ENCODE data around the gene EBLN1. TPM values are rescaled to one million over a fixed set of nuclear protein-coding genes. Genes with fewer than 3 reads are reported as not detected.

The EBLN1 gene
- total RNA-seq, 4 donors from 2014 or later: not detected

- Histone ChIP-seq H3K4me3 (no peak overlapping the region), H3K27me3 (peaks cover 8% of the 10 kb centered on the region), H3K9me3 (no peaks in the 10 kb centered on the region), H3K27ac (no peak overlapping the region), H3K4me1 (no peaks in the 10 kb centered on the region), H3K36me3 (no peaks in the 10 kb centered on the region)
- DNase-seq (ENCODE audit: low spot score in 2 of 2): no peak
- WGBS: 62% methylated on average over 4 of the region's 4 CpGs
- TF ChIP-seq CTCF (IDR thresholded peaks at IDR 0.05) (no peak), POLR2AphosphoS5 (IDR thresholded peaks at IDR 0.05) (no peak), POLR2A (IDR thresholded peaks at IDR 0.05) (no peak), EP300 (IDR thresholded peaks at IDR 0.05) (no peak)
Observed at GRCh38 chr10:22243321-22243720, 25.5 kb upstream of the EBLN1 start.

GRCh38 chr10:22231260-22231659 lies 13.4 kb upstream of the EBLN1 start:
- WGBS: 93% methylated on average over 1 of the region's 1 CpG
- Histone ChIP-seq H3K4me3 (no peak overlapping the region), H3K9me3 (no peaks in the 10 kb centered on the region), H3K36me3 (no peaks in the 10 kb centered on the region), H3K27me3 (peaks cover 8% of the 10 kb centered on the region), H3K27ac (no peak overlapping the region), H3K4me1 (peaks cover 8% of the 10 kb centered on the region)
- TF ChIP-seq CTCF (IDR thresholded peaks at IDR 0.05) (no peak), POLR2A (IDR thresholded peaks at IDR 0.05) (no peak), POLR2AphosphoS5 (IDR thresholded peaks at IDR 0.05) (no peak), EP300 (IDR thresholded peaks at IDR 0.05) (no peak)
- no peak for DNase-seq (ENCODE audit: low spot score in 2 of 2)

DNA sequence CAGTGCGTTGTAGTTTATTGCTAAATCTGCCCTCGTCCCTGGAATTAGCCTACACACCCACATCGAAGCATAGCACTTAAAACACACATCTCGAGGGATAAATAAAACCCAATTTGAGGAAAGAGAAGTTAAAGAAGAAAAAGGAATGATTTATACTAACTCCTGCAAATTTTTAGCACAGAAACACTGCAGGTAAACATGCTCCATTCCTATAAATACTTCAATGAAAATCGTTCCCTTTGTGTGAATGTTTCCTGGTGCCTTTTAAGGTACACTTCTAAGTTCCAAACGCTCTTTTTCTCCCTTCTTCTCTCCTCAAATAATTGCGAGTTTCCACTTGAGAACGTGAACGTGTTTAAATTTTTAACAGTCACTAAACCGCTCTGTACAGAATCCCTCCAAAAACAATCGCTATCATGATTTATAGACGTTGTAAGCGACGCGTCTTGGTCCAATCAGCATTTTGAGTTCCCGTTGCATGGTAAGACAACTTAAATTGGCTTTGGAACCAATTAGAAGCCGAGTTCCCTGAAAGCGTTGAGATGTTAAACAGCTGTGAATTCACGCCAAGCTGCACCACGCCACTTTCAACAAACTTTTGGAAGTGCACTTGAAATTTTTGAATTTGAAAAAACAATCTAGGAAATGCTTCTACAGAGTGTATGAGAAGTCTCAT lies 12.5 kb upstream of the EBLN1 start:
- no peak for DNase-seq (ENCODE audit: low spot score in 2 of 2)

DNA sequence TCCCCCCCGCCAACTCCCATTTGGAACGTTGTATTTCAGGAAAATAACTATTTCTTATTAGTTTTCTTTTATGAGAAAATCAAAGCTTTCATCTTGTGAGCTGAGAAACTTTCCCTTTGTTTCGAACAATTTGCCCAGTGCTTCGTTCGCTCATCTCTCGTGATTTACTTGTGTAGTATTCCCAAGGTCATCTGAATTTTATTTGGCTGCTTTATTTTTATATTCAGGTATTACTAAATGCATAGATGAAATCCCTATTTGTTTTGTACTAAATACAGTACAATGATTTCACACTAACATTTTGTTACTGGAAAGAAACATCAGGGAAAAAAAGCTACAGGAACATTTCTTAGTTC lies 12.0 kb upstream of the EBLN1 start:
- Histone ChIP-seq H3K36me3 (no peaks in the 10 kb centered on the region), H3K27me3 (no peaks in the 10 kb centered on the region), H3K27ac (peak overlapping the region; percentile 93), H3K4me1 (peaks cover 8% of the 10 kb centered on the region), H3K9me3 (no peaks in the 10 kb centered on the region), H3K4me3 (peak overlapping the region; percentile 77)
- WGBS: under 1% methylated on average over 6 of the region's 6 CpGs
- no peak for DNase-seq (ENCODE audit: low spot score in 2 of 2)
- no peak for TF ChIP-seq POLR2AphosphoS5 (IDR thresholded peaks at IDR 0.05)
- TF ChIP-seq CTCF (IDR thresholded peaks at IDR 0.05): no peak
- no peak for TF ChIP-seq POLR2A (IDR thresholded peaks at IDR 0.05)
- TF ChIP-seq EP300 (IDR thresholded peaks at IDR 0.05): no peak

More for the DNA sequence above, 12.5 kb upstream of the EBLN1 start:
- 0% methylated on average over 20 of the region's 20 CpGs for WGBS
- H3K27ac ChIP-seq: peak overlapping the region; percentile 93
- peak overlapping the region; percentile 77 for H3K4me3 ChIP-seq
- no peaks in the 10 kb centered on the region for H3K9me3 ChIP-seq
- H3K4me1 ChIP-seq: peaks cover 8% of the 10 kb centered on the region
- no peaks in the 10 kb centered on the region for H3K27me3 ChIP-seq
- no peaks in the 10 kb centered on the region for H3K36me3 ChIP-seq
- TF ChIP-seq POLR2A (IDR thresholded peaks at IDR 0.05) (no peak), EP300 (IDR thresholded peaks at IDR 0.05) (no peak), CTCF (IDR thresholded peaks at IDR 0.05) (no peak), POLR2AphosphoS5 (IDR thresholded peaks at IDR 0.05) (no peak)

DNA sequence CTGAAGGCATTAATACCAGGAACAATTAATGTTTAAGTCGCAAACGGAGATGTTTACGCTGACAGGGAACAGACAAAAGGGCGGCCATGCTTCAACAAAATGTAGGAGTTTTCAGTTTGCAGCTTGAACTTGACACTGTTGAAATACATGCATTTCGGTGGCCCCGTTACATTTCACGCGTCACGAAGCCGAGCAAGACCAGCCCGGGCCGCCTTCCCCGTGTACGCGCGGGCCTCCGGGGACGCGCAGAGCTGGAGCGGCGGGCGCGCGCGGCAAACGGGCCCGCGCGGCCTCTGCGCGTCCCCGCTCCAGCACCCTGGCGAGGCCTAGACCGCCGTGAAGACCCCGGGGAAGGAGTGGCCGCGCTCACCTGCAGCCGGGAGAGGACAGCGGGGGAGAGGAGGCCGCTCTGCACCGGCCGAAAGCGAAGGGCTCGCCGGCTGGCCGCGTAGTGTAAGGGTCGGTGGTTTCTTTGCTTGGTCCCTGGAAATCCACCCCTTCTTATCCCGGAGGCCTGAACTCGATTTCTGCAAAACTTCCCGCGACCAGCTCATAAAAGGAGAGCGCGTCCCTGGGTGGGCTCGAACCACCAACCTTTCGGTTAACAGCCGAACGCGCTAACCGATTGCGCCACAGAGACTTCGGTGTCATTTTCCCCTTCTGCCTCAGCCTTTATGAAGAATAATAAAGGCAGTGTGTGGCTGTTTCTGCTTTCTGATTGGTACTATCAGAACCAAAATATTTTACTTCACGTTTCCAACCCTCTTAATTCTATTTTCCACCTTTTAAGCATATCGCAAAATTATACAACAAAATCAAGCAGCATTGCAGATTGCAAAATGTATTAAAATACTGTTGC lies 11.4 kb upstream of the EBLN1 start:
- TF ChIP-seq POLR2AphosphoS5 (IDR thresholded peaks at IDR 0.05): peak in 2 of 3 donors; percentile 71 to 91
- TF ChIP-seq POLR2A (IDR thresholded peaks at IDR 0.05): peak in 1 of 2 donors; percentile 27
- TF ChIP-seq CTCF (IDR thresholded peaks at IDR 0.05): no peak
- no peak for TF ChIP-seq EP300 (IDR thresholded peaks at IDR 0.05)
- Histone ChIP-seq H3K9me3 (no peaks in the 10 kb centered on the region), H3K27me3 (no peaks in the 10 kb centered on the region), H3K4me3 (peak overlapping the region; percentile 77), H3K4me1 (peaks cover 8% of the 10 kb centered on the region), H3K27ac (peak overlapping the region; percentile 93), H3K36me3 (no peaks in the 10 kb centered on the region)
- WGBS: under 1% methylated on average over 36 of the region's 65 CpGs
- DNase-seq (ENCODE audit: low spot score in 2 of 2): peak; percentile 89

Measured in suprapubic skin (tissue), 4 donors.